HG02623 (cell line): ENCODE measurements around the gene FAAP100.
"Not testable (repeated sequence)": the region's sequence is repeated elsewhere in the genome, so short reads cannot be mapped to it uniquely, and the experiment has no call there.

Experiments used
- ATAC-seq: cut with Tn5 transposase; IDR thresholded peaks from one replicate; pipeline ENCODE4 v1.9.1; 2021; ENCODE audit warnings: moderate library complexity; ENCODE audit not compliant: unreplicated experiment

FAAP100 gene

DNA sequence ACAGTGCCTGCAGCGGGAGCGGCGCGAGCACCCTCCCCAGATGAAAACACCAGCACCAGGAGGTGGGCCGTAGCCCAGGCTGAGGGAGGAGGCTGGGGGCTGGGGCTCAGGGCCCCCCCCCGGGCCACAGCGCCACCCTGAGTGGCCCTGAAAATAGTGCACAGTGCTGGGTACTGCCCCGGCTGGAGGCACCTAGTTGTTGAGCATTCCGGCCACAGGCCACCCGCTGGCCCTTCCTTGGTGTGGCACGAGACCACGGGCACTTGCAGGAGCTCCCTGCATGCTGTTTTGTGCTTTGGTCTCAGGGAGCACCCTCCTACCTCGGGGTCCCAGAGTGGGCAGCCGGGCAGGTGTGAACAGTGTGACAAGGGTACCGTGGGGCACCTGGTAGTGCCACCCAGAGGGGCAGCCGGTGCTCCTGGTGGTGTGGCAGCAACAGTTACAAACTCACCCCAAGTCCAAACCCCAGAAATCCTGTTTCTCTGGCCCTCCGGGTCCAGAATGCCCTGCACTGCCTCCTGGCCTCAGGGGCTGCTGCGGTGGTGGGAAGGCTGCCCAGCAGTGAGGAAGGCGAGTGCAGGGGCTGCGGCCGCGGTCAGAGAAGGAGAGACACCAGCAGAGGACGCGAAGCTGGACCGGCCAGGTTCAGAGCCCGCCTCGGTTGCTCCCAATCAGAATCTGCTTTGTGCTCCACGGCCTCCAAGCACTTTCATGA lies 12.0 kb downstream of the FAAP100 start:
- no peak for ATAC-seq

DNA sequence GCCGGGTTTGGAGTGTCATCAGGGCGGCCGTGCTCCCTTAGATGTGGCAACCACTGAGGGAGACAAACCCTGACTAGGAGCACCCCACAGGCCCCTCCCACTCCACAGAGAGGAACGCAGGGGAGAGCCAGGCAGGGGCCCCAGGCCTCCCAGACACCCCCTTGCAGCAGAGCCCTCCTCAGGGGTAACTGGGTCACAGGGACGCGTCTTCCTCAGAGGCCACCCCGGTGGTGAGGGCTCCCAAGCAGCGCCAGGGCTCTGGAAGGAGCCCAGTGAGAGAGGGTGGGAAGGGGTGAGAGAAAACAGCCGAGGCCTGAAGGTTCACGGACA lies 12.6 kb downstream of the FAAP100 start:
- no peak for ATAC-seq

DNA sequence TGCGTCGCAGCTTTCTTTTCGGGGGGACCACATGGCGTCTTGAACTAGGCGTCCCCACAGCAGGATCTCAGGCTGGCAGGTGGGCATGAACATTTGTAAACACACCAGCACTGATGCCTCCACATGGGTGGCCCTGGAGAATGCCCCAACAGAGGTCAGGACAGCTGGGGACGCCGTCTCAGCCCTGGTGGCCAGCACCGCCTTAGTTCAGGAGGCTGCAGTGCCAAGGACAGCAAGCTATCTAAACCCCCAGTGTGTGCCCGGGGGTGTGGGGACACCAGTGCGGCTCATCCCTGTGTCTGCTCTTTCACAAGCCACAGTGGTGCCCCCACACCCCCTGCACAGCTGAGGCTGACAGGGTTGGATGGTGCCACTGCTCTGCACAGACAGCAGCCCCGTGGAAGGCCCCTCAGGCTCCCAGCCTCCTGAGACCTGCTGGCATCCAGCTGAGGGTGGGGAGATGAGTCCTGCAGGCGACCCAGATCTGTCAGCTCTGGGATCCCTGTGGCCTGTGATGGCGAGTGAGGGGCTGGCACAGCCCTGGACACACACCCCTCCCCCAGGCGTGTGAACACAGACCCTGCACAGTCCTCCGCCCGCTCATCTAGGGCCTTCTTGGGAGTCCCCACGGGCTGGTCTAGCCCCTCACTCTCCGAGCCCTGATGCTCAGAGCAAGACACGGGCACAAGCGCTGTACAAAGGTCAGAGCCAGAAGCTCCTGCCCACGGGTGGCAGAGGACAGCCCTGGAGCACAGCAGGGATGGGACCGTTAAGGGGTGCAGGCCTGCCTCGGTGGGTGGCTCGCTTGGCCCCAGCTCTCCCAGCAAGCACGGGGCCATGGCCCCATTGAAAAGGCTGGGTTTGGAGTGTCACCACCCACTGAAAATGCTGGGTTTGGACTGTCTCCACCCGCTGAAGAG lies 13.2 kb downstream of the FAAP100 start:
- ATAC-seq = no peak

DNA sequence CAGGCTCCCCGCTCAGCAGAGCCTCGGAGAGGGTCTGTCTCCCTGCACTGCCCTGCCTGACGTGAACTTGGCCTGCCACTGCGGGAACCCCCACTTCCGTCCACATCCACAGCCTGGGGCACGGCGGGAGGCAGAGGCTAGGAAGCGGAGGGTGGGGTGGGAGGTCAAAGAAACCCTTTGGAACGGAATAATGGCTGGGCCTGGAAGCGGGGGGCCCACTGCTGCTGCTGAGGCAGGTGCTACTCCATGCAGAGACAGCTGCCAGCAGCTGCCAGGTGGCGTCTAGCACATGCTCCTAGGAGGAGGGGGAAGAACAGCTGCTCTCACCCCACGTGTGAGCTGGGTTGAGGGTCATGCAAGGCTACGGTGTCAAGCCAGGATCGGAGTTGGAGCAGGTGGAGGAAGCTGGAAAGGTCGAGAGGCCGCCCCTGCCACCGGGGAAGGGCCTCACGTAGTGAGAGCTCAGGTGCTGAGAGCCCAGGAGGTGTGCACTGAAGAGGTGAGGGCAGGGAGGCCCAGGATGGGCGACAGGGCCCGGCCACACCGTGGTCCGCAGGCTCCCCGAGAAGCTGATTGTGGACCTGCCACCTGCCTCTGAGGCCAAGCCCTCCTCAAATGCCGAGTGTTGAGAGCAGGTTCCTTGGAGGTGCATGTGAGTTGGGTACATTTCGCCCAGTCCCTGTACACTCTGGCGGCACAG lies 14.1 kb downstream of the FAAP100 start:
- no peak for ATAC-seq

DNA sequence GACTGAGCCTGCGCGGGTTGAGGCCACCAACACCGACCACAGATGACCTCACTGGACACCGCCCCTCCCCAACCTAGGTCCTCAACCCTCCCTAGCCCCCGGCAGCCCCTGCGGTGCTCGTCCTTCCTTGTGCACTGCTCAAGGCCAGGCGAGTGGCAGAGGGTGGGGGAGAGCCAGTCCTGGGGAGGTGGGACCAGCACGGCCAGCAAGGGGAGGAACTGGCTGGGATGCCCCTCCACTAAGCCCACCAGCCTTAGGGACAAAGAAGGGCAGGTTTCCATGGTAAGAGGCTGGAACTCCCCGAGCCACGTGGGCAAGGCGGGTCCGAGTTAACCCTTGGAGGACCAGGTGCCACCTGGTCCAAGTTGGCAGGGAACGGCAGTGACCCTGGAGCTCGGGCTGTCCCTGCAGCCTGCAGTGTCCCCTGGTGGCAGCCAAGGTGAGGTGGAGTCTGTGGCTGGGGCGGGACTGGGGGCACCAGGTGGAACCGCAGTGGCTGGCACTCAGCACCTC lies 14.8 kb downstream of the FAAP100 start:
- ATAC-seq = no peak

DNA sequence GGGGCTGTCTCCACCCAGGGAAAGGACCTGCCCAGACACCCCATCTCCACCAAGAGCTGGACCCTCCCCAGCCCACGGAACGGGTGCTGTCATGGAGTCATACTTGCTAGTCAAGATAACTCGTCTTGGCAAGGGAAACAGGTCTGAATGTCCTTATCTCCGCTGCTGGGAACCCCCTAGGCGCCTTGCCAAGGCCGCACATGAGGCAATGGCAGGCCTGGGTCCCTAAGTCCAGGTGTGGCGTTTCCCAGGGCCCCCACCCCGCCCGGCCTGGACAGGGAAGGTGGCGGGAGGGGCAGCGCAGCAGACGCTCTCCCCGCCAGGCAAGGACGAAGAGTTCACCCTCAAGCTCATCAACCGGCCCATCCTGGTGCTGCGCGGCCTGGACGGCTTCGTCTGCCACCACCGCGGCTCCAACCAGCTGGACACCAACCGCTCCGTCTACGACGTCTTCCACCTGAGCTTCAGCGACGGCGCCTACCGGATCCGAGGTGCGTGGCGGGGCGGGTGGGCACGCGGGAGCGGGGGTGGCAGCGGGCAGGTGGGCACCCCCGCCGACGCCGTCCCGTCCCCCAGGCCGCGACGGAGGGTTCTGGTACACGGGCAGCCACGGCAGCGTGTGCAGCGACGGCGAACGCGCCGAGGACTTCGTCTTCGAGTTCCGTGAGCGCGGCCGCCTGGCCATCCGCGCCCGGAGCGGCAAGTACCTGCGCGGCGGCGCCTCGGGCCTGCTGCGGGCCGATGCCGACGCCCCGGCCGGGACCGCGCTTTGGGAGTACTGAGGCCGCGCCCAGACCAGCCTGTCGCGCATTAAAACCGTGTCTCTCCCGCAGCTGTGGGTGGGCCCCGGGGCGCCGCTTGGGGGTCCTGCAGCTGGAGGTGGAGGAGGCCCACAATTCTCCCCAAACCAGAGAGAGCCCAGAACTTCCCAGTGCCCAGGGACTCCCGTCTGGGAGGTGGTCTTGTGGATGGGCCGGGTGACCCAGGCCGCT lies 15.6 kb downstream of the FAAP100 start:
- no peak for ATAC-seq

DNA sequence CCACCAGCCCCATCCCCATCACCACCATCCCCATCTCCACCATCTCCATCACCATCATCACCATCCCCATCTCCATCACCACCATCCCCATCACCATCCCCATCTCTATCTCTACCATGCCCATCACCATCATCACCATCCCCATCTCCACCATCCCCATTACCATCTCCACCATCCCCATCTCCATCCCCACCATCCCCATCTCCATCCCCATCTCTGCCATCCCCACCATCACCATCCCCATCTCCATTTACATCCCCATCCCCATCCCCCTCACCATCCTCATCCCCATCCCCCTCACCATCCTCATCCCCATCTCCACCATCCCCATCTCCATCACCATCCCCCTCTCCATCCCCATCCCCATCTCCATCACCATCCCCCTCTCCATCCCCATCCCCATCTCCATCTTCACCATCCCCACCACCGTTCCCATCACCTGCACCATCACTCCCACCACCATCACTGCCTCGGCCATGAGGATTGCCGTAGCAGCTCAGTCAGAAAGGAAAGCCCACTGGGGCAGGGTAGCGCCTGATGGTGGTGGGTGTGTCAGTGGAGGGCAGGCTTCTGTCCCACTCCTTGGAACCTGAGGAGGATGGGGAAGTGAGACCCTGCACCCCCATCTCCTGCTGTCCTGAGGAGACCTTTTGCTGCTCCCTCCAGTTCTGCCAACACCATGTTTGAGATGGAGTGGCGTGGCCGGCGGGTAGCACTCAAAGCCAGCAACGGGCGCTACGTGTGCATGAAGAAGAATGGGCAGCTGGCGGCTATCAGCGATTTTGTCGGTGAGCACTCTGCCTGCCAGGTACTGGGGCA lies 16.5 kb downstream of the FAAP100 start:
- no peak for ATAC-seq

DNA sequence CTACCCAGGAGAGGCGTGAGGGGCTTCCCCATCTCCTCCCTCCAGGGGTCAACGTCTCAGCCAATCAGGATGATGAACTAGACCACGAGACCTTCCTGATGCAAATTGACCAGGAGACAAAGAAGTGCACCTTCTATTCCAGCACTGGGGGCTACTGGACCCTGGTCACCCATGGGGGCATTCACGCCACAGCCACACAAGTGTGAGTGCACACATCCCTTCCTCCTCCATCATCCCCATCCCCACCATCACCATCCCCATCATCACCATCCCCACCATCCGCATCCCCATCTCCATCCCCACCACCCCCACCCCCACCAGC lies 17.2 kb downstream of the FAAP100 start:
- no peak for ATAC-seq

DNA sequence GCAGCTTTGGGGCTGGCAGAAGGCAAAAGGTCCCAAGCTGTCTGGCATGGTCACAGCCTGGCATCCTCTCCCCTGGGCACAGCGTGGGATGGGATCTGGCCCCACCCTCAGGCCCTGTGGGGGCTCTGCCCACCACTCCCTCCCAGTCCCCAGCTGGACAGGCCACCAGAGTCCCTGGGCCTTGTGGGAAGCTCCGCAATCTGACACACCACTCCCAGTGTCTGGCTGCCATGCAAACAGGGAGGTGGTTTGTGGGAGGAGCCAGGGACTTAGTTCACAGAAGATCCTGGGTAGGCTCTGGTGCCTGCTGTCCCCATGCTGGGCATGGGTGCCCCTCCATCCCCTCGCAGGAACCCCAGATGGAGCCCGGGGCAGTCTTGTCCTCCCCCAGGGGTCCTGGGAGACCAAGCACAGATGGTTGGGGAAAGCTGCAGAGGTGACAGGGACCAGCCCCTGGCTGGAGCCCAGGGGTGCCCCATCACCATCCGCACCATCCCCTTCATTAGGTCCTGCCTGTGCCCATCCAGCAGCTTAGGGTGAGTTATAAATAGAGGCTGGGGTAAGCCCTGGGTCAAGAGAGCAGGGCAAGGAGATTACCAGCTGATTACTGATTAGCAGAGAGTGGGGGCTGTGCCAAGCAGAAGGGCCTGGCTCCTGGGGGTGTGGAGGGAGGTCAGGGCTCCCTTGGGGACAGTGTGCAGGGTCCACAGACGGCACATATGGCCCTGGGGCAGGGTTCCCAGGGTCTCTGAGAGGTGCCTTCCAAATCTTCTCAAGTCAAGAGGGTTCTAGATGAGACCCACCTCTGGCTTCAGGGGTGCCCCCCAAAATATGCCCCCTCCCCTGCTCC lies 17.8 kb downstream of the FAAP100 start:
- no peak for ATAC-seq

DNA sequence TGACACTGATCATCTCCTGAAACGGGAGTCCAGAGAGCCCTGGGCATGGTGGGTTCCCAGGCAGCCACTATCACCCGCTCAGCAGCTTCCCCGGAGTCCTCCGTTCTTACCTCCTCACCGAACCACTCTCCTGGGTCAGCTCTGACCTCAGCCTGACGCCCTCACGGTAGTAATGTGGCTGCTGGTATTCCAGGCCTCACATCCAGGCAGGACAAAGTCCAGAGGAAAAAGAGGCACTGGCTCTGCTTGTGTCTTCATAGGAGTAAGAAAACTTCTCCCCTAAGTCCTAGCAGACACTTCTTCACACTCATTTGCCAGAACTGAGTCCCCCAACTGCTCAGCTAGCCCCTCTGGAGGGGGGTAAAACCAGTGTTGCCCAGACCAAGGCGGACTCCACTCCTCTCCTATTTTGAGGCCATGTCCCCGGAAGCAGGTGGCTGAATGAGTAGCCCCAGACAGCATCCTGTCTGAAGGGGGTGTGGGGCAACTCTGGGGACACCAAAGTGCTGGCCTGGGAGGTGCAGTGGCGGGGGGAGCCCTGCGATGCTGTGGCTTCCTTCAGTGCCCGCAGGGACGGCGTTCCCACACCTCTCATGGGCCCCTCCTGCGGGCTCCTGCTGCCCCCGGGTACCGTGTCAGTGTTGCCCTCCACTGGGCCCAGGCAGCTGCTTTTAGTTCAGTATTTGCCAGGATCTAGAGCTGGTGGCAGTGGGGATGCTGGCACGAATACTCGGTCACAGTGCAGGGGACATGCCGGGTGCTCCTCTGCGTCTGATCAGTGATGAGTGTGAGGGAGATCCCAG lies 18.6 kb downstream of the FAAP100 start:
- ATAC-seq = no peak

DNA sequence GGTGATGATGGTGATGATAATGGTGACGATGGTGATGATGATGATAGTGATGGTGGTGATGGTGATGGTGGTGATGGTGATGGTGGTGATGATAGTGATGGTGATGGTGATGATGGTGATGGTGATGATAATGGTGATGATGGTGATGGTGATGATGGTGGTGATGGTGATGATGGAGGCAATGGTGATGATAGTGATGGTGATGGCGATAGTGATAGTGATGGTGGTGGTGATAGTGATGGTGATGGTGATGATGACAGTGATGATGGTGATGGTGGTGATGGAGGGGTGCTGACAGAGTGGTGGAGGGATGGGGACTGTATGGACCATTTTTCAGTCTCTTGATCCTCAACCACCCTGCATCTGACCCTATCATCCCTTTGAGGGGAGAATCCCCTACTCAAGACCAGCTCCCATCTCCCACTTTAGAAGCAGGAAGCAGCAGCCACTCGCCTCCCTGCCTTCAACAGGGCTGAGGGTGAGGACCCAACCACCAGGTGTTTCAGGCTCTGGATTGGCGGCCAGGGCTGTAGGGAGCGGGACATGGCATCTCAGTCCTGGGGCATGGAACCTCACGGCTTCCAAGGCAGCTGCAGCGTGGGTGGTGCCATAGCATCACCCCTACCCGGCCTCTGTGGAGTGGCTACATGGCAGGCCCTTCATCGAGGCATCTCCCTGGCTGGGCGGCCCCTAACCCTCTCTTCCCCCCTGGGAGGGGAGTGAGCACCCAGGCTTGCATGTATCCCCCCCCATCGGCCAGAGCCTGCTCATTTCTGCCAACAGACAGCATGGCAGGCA lies 19.5 kb downstream of the FAAP100 start:
- no peak for ATAC-seq

DNA sequence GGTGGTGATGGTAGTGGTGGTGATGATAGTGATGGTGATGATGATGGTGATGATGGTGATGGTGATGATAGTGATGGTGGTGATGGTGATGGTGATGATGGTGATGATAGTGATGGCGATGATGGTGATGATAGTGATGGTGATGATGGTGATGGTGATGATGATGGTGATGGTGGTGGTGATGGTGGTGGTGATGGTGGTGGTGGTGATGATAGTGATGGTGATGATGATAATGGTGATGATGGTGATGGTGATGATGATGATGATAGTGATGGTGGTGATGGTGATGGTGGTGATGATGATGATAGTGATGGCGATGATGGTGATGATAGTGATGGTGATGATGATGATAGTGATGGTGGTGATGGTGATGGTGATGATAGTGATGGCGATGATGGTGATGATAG lies 20.2 kb downstream of the FAAP100 start:
- not testable (repeated sequence) for ATAC-seq

DNA sequence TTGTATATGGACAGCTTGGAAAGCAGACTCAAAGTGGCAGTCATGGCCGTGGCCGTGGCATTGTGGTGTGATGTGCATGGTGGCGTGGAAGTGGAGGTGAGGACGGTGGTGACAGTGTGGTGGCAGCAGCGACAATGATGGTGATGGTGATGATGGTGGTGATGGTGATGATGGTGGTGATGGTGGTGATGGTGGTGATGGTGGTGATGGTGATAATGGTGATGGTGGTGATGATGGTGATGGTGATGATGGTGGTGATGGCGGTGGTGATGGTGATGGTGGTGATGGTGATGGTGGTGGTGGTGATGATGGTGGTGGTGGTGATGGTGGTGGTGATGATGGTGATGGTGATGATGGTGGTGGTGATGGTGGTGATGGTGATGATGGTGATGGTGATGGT lies 21.1 kb downstream of the FAAP100 start:
- ATAC-seq = not testable (repeated sequence)

DNA sequence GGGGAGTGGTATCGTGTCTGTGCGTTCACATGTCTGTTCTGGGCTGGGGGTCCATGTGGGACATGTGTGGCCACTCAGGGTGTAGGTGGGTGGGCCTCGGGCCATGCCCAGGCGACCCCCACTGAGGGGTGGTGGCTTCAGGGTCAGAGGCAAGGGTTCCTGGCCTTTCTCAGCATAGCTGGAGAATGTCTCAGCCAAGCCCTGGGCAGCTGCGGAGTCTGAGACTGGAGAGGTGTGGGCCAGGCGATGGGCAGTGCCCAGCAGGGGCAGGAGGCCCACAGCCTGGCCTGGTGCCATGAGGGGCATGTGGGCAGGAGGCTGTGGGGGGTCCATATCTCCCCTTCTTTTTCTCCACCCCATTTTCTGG lies 22.7 kb downstream of the FAAP100 start:
- ATAC-seq = no peak

DNA sequence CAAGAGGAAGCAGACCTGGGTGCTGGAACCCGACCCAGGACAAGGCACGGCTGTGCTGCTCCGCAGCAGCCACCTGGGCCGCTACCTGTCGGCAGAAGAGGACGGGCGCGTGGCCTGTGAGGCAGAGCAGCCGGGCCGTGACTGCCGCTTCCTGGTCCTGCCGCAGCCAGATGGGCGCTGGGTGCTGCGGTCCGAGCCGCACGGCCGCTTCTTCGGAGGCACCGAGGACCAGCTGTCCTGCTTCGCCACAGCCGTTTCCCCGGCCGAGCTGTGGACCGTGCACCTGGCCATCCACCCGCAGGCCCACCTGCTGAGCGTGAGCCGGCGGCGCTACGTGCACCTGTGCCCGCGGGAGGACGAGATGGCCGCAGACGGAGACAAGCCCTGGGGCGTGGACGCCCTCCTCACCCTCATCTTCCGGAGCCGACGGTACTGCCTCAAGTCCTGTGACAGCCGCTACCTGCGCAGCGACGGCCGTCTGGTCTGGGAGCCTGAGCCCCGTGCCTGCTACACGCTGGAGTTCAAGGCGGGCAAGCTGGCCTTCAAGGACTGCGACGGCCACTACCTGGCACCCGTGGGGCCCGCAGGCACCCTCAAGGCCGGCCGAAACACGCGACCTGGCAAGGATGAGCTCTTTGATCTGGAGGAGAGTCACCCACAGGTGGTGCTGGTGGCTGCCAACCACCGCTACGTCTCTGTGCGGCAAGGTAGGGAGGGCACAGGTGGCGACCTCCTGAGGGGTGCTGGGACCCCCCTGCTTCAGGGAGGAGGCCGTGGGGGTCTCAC lies 23.3 kb downstream of the FAAP100 start:
- no peak for ATAC-seq

DNA sequence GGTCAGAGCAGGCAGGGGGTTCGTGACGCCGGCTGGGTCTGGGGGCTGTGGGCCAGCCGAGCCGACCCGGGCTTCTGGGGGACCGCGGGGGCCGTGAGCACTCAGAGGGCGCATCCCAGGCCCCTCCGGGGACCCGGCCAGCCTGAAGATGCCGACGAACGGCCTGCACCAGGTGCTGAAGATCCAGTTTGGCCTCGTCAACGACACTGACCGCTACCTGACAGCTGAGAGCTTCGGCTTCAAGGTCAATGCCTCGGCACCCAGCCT lies 23.8 kb downstream of the FAAP100 start:
- ATAC-seq = no peak
